K562 (cell line): ENCODE results near the gene NSMCE1. TPM values are rescaled to one million over a fixed set of nuclear protein-coding genes. Genes with fewer than 3 reads are reported as not detected.

ENCODE experiments used
- ATAC-seq: fragments of 200-7000 bp; cut with Tn5 transposase; 3 replicates; pipeline ENCODE4 v1.9.1; 2020; ENCODE audit warnings: moderate library complexity
- BruUV-seq: library from RNA; stranded (reverse); fragments of 400-500 nt; replicated peaks from 2 replicates; lab custom pipeline; 2021; lab: Mats Ljungman, UMichigan
- CTCF ChIA-PET: fragments of 300-600 bp; formaldehyde crosslinking; extraction: SDS; loops from one replicate; lab custom pipeline; 2021; ENCODE audit warnings: low intra/inter-chr PET ratio; lab: Yijun Ruan, JAX
- POLR2A ChIA-PET: fragments of 300-600, 350-650 bp; sonication (Branson Sonifier 250); formaldehyde crosslinking; extraction: SDS; loops from one replicate; lab custom pipeline; 2021; ENCODE audit warnings: antibody characterized with exemption, inconsistent platforms; lab: Yijun Ruan, JAX
- DNase-seq, 4 experiments: peaks; one replicate each; pipeline versions ENCODE4 v3.0.0 to v3.0.0-alpha.2; 2011 to 2018; ENCODE audit warnings: low spot score in 3 of 4, mixed read lengths in 3 of 4; ENCODE audit errors: extremely low read depth in 1 of 4
- FAIRE-seq: peaks from 2 replicates; lab custom pipeline; 2011; peaks lifted over from hg19 to GRCh38; lab: Jason Lieb, UNC
- H2AFZ ChIP-seq: 2 replicates; pipeline ENCODE4 v1.6.0; 2011; ENCODE audit warnings: low read depth, low read length, control low read depth, inconsistent platforms
- H3K27ac ChIP-seq: fragments of 200-600 bp; 3 replicates; pipeline ENCODE4 v1.8.0; 2011; ENCODE audit warnings: low read depth, mild to moderate bottlenecking, control low read depth, inconsistent platforms, low read length, moderate library complexity, mixed read lengths; ENCODE audit errors: extremely low read depth
- H3K27me3 ChIP-seq, 2 experiments: fragments of 300-600 bp in 1 of 2; 2 replicates in 1 of 2; 3 replicates in 1 of 2; pipeline versions ENCODE4 v1.6.0 to v1.8.0; 2011; ENCODE audit warnings: inconsistent platforms in 2 of 2, low read length in 2 of 2, mild to moderate bottlenecking in 1 of 2, mixed read lengths in 1 of 2, moderate library complexity in 1 of 2; ENCODE audit not compliant: control insufficient read depth in 2 of 2, insufficient read depth in 2 of 2
- H3K36me3 ChIP-seq: fragments of 300-600 bp; 3 replicates; pipeline ENCODE4 v1.8.0; 2011; ENCODE audit warnings: mild to moderate bottlenecking, low read length, inconsistent platforms; ENCODE audit not compliant: control insufficient read depth, insufficient read depth
- H3K4me1 ChIP-seq, 2 experiments: fragments of 200-600 bp in 1 of 2; replicated peaks in 1 of 2; 2 replicates in 1 of 2; 3 replicates in 1 of 2; pipeline versions ENCODE4 v1.5.1 to v1.8.0; 2011; ENCODE audit warnings: inconsistent platforms in 2 of 2, low read length in 2 of 2, mild to moderate bottlenecking in 1 of 2, mixed read lengths in 1 of 2, moderate library complexity in 1 of 2; ENCODE audit not compliant: control insufficient read depth in 2 of 2, insufficient read depth in 2 of 2
- H3K4me2 ChIP-seq: 2 replicates; pipeline ENCODE4 v1.6.1; 2011; ENCODE audit warnings: low read length, control low read depth, inconsistent platforms, mixed read lengths; ENCODE audit not compliant: insufficient read depth
- H3K4me3 ChIP-seq: fragments of 200-600 bp; sonication (generic), shearing (Covaris generic); 2 replicates; pipeline ENCODE4 v1.5.1; 2016; ENCODE audit warnings: control low read depth, inconsistent platforms
- H3K79me2 ChIP-seq: fragments of 200-600 bp; 3 replicates; pipeline ENCODE4 v1.8.0; 2011; ENCODE audit warnings: low read length, inconsistent platforms; ENCODE audit not compliant: control insufficient read depth, insufficient read depth
- H3K9ac ChIP-seq, 2 experiments: 2 replicates each; pipeline versions ENCODE4 v1.6.0 to v1.6.1; 2011; ENCODE audit warnings: low read depth in 2 of 2, low read length in 2 of 2, control low read depth in 1 of 2, inconsistent platforms in 1 of 2, mild to moderate bottlenecking in 1 of 2, mixed read lengths in 1 of 2; ENCODE audit not compliant: insufficient read depth in 1 of 2
- H3K9me1 ChIP-seq: one replicate; pipeline ENCODE4 v1.6.0; 2011; ENCODE audit warnings: inconsistent platforms, mild to moderate bottlenecking, low read length, moderate library complexity; ENCODE audit not compliant: control insufficient read depth, insufficient read depth
- H3K9me3 ChIP-seq: replicated peaks from 2 replicates; pipeline ENCODE4 v1.5.1; 2011; ENCODE audit warnings: low read depth, low read length, inconsistent platforms; ENCODE audit not compliant: control insufficient read depth, insufficient read depth
- H4K20me1 ChIP-seq: replicated peaks from 2 replicates; pipeline ENCODE4 v1.6.1; 2011; ENCODE audit warnings: low read length, inconsistent platforms, mixed read lengths; ENCODE audit not compliant: control insufficient read depth, insufficient read depth
- FOXA1 ChIP-seq: fragments of 450-650 bp; IDR thresholded peaks from 2 replicates; pipeline ENCODE4 v1.6.1; 2016; ENCODE audit warnings: mild to moderate bottlenecking, borderline replicate concordance
- HEY1 ChIP-seq: fragments of 250-450 bp; sonication (Bioruptor Pico); IDR thresholded peaks from 2 replicates; pipeline ENCODE4 v1.5.0; 2020; ENCODE audit warnings: mild to moderate bottlenecking, moderate library complexity, borderline replicate concordance
- MIER1 ChIP-seq: fragments of 450-650 bp; IDR thresholded peaks from 2 replicates; pipeline ENCODE4 v1.6.1; 2016; ENCODE audit warnings: antibody characterized with exemption, mild to moderate bottlenecking, low read depth
- POLR2B ChIP-seq: fragments of 450-650 bp; IDR thresholded peaks from 2 replicates; pipeline ENCODE4 v1.6.1; 2018; ENCODE audit warnings: low read depth; ENCODE audit not compliant: partially characterized antibody
- POLR2H ChIP-seq: IDR thresholded peaks from 2 replicates; pipeline ENCODE4 v1.6.1; 2016; ENCODE audit warnings: missing genetic modification characterization, low read depth, mild to moderate bottlenecking, control low read depth, missing compliant biosample characterization, moderate library complexity
- SUPT5H ChIP-seq: fragments of 450-650 bp; IDR thresholded peaks from 2 replicates; pipeline ENCODE4 v1.6.1; 2016
- YY1 ChIP-seq, 3 experiments: IDR thresholded peaks; 2 replicates each; pipeline ENCODE4 v1.6.1; 2011; ENCODE audit warnings: low read length in 2 of 3, mild to moderate bottlenecking in 2 of 3, moderate library complexity in 2 of 3, borderline replicate concordance in 1 of 3, control low read depth in 1 of 3, low read depth in 1 of 3; ENCODE audit not compliant: insufficient read depth in 3 of 3, insufficient replicate concordance in 2 of 3, control insufficient read depth in 1 of 3, insufficient read length in 1 of 3; ENCODE audit errors: extremely low read depth in 1 of 3
- ZNF311 ChIP-seq: fragments of 250-450 bp; sonication (Bioruptor Pico); IDR thresholded peaks from 2 replicates; pipeline ENCODE4 v1.4.0; 2020; ENCODE audit warnings: mild to moderate bottlenecking, moderate library complexity
- ZNF77 ChIP-seq: fragments of 250-450 bp; sonication (Bioruptor Pico); IDR thresholded peaks from 2 replicates; pipeline ENCODE4 v1.5.0; 2020
- WGBS: fragments of 100-300 bp; shearing (Covaris generic); methylation state at CpG from one replicate; pipeline ENCODE4 v1.1.6; 2016; ENCODE audit warnings: low coverage, mixed read lengths; ENCODE audit not compliant: insufficient coverage; ENCODE audit errors: missing lambda C conversion rate; 5-methylcytosine and 5-hydroxymethylcytosine counted together
- in situ Hi-C: fragments of 300-500 bp; cut with MboI; formaldehyde crosslinking; loops from 4 replicates; pipeline ENCODE4 v1.15.0; 2018; ENCODE audit warnings: inconsistent platforms, mixed read lengths
- intact Hi-C: fragments of 100-400 bp; cut with micrococcal nuclease; formaldehyde crosslinking; loops from 2 replicates; pipeline ENCODE4 v1.14.2; 2022
- polyA plus RNA-seq, 8 experiments: library from polyadenylated mRNA; depleted of rRNA in 4 of 8; stranded (reverse) in 5 of 8; unstranded in 3 of 8; fragments of >200 nt; fragmentation: Nextera tagmentation in 2 of 8; fragmentation: Illumina TruSeq in 1 of 8; extraction: Ambion mirVana in 2 of 8; extraction: Trizol in 1 of 8; gene quantifications; 2 replicates each; pipeline versions ENCODE4 v1.2.1 to v1.2.3, GENCODE V29; 2011 to 2014; ENCODE audit warnings: inconsistent platforms in 1 of 8, missing spikeins in 1 of 8
- total RNA-seq, 7 experiments: library from RNA; depleted of rRNA in 6 of 7; stranded (reverse); fragments of >200 nt in 6 of 7; fragmentation: Illumina TruSeq in 2 of 7; extraction: Trizol in 2 of 7; gene quantifications; 2 replicates each; pipeline versions ENCODE4 v1.2.1 to v1.2.3, GENCODE V29; 2011 to 2021; ENCODE audit warnings: low replicate concordance in 1 of 7
- TF ChIP-seq, protein P1 (sequence below): fragments of 150-350 bp; IDR thresholded peaks from 2 replicates; pipeline ENCODE4 v1.6.1; 2014; ENCODE audit warnings: low read depth, mild to moderate bottlenecking, low read length, borderline replicate concordance
- TF ChIP-seq, protein P2 (sequence below): sonication (generic); IDR thresholded peaks from 2 replicates; pipeline ENCODE4 v1.6.1; 2016
- TF ChIP-seq, protein P3 (sequence below), 2 experiments: fragments of 450-650 bp; IDR thresholded peaks; 2 replicates each; pipeline ENCODE4 v1.6.1; 2016

The NSMCE1 gene
- total and polyA plus RNA-seq, 9 of the 15 experiments (the other 6 are each of a cell fraction or from before 2014, with no cell fraction given): 52.1 to 163 (median 61.5) TPM

DNA sequence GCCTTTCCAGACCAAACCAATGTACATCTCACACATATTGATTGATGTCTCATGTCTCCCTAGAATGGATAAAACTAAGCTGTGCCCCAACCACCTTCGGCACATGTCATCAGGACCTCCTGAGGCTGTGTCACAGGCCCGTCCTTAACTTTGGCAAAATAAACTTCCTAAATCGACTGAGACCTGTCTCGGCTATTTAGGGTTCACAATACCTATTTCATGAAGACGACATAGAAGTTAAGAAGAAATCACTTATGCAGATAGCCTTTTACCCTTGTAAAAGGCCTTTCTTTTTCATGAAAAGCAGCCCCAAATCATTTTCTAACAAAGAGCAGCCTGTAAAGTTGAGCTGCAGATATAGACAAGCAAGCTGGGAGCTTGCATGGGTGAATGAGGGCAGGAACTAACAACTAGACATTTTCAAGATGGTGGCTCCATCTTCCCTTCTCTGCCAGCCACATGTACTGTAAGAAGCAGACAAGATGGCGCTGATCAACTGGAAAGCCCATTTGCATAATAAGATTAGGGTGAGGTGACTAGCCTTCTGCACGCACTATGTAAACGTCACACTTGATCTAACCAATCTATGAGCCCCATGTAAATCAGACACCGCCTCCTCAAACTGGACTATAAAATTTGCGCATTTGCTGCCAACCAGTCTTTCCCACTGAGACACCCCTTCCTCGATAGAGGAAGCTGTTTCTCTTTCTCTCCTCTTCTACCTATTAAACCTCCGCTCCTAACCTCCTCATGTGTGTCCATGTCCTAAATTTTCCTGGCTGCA is 69.9 kb downstream of the NSMCE1 start:
- H3K9me1 ChIP-seq: no peaks in the 10 kb centered on the region
- peak overlapping the region; percentile 90 for H3K27ac ChIP-seq
- CTCF ChIA-PET: no interaction called here
- H3K4me2 ChIP-seq: peak overlapping the region; percentile 72
- no peaks in the 10 kb centered on the region for H3K36me3 ChIP-seq
- ATAC-seq: peak; percentile 79
- peak overlapping the region; percentile 53 to 67; a peak in 3 of 4 replicates for H3K9ac ChIP-seq
- intact Hi-C loops: no loop called here
- H4K20me1 ChIP-seq: no peaks in the 10 kb centered on the region
- H2AFZ ChIP-seq: peak overlapping the region; percentile 88
- H3K79me2 ChIP-seq: 0 out of 3 replicates have a peak, but pooled peaks cover 2% of the 10 kb centered on the region
- WGBS: 18% methylated on average over 12 of the region's 12 CpGs
- peaks cover 5 to 24% of the 10 kb centered on the region in 2 experiments for H3K4me1 ChIP-seq
- BruUV-seq: no TSS peak
- H3K27me3 ChIP-seq: no peaks in the 10 kb centered on the region
- H3K9me3 ChIP-seq: no peaks in the 10 kb centered on the region
- POLR2A ChIA-PET: interaction anchor here (0.6 to 2.4 kb wide), 13 partner anchors 8 to 157 kb away, joined by 3 to 17 read pairs (median 3); partner anchors contain the start of gene NSMCE1
- in situ Hi-C loops: no loop called here
- DNase-seq: peak; percentile 41 to 92 (median 66)
- FAIRE-seq: peak; percentile 93
- H3K4me3 ChIP-seq: no peak overlapping the region
- TF ChIP-seq, protein P1, sequence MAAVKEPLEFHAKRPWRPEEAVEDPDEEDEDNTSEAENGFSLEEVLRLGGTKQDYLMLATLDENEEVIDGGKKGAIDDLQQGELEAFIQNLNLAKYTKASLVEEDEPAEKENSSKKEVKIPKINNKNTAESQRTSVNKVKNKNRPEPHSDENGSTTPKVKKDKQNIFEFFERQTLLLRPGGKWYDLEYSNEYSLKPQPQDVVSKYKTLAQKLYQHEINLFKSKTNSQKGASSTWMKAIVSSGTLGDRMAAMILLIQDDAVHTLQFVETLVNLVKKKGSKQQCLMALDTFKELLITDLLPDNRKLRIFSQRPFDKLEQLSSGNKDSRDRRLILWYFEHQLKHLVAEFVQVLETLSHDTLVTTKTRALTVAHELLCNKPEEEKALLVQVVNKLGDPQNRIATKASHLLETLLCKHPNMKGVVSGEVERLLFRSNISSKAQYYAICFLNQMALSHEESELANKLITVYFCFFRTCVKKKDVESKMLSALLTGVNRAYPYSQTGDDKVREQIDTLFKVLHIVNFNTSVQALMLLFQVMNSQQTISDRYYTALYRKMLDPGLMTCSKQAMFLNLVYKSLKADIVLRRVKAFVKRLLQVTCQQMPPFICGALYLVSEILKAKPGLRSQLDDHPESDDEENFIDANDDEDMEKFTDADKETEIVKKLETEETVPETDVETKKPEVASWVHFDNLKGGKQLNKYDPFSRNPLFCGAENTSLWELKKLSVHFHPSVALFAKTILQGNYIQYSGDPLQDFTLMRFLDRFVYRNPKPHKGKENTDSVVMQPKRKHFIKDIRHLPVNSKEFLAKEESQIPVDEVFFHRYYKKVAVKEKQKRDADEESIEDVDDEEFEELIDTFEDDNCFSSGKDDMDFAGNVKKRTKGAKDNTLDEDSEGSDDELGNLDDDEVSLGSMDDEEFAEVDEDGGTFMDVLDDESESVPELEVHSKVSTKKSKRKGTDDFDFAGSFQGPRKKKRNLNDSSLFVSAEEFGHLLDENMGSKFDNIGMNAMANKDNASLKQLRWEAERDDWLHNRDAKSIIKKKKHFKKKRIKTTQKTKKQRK: no peak
- TF ChIP-seq, protein P2, sequence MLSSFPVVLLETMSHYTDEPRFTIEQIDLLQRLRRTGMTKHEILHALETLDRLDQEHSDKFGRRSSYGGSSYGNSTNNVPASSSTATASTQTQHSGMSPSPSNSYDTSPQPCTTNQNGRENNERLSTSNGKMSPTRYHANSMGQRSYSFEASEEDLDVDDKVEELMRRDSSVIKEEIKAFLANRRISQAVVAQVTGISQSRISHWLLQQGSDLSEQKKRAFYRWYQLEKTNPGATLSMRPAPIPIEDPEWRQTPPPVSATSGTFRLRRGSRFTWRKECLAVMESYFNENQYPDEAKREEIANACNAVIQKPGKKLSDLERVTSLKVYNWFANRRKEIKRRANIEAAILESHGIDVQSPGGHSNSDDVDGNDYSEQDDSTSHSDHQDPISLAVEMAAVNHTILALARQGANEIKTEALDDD: peak; percentile 67; the same call in 1 of the 2 replicates
- TF ChIP-seq, protein P3, sequence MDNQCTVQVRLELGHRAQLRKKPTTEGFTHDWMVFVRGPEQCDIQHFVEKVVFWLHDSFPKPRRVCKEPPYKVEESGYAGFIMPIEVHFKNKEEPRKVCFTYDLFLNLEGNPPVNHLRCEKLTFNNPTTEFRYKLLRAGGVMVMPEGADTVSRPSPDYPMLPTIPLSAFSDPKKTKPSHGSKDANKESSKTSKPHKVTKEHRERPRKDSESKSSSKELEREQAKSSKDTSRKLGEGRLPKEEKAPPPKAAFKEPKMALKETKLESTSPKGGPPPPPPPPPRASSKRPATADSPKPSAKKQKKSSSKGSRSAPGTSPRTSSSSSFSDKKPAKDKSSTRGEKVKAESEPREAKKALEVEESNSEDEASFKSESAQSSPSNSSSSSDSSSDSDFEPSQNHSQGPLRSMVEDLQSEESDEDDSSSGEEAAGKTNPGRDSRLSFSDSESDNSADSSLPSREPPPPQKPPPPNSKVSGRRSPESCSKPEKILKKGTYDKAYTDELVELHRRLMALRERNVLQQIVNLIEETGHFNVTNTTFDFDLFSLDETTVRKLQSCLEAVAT (IDR thresholded peaks at IDR 0.05): peak; percentile 60 to 61; a peak in 1 of 4 replicates
- TF ChIP-seq YY1 (IDR thresholded peaks at IDR 0.05; ENCODE audit: borderline replicate concordance in 1 of 3, control insufficient read depth in 1 of 3, extremely low read depth in 1 of 3, insufficient read depth in 3 of 3, insufficient read length in 1 of 3, insufficient replicate concordance in 2 of 3, low read depth in 1 of 3, low read length in 2 of 3) (peak; percentile 55 to 93 (median 70)), POLR2H (peak; percentile 97), HEY1 (CRISPR knock-in tag) (no peak), SUPT5H (peak; percentile 96), ZNF77 (CRISPR knock-in tag) (no peak), FOXA1 (no peak), ZNF311 (CRISPR knock-in tag) (0 out of 2 replicates have a peak, but pooled peaks have one; percentile 54), POLR2B (peak; percentile 97), MIER1 (no peak)
